A673 (cell line): ENCODE results near the gene MRPL1. TPM values are rescaled to one million over a fixed set of nuclear protein-coding genes. Genes with fewer than 3 reads are reported as not detected.

Experiments used
- BruUV-seq: library from RNA; stranded (reverse); fragments of 400-500 nt; replicated peaks from 2 replicates; lab custom pipeline; 2021; lab: Mats Ljungman, UMichigan
- CTCF ChIA-PET: fragments of 300-600 bp; sonication (Branson Sonifier 250); formaldehyde crosslinking; loops from one replicate; lab custom pipeline; 2022; ENCODE audit warnings: antibody characterized with exemption; lab: Charles Lee
- POLR2A ChIA-PET: fragments of 300-600 bp; sonication (Branson Sonifier 250); formaldehyde crosslinking; loops from one replicate; lab custom pipeline; 2022; ENCODE audit warnings: antibody characterized with exemption; ENCODE audit not compliant: low non-redundant PET; lab: Charles Lee
- DNase-seq: peaks from one replicate; pipeline ENCODE4 v3.0.0-alpha.2; 2015; ENCODE audit warnings: low spot score
- H3K27ac ChIP-seq: fragments of 200-600 bp; sonication (generic); 2 replicates; pipeline ENCODE4 v1.5.1; 2016; ENCODE audit warnings: mixed run types, low read depth, mild to moderate bottlenecking, mixed read lengths, antibody characterized with exemption, low read length; ENCODE audit not compliant: poor library complexity, severe bottlenecking
- H3K27me3 ChIP-seq: fragments of 200-600 bp; sonication (generic); replicated peaks from 2 replicates; pipeline ENCODE4 v1.6.1; 2017; ENCODE audit warnings: mixed run types, low read depth, mild to moderate bottlenecking, mixed read lengths, antibody characterized with exemption, low read length; ENCODE audit not compliant: insufficient read depth, poor library complexity
- H3K36me3 ChIP-seq: fragments of 200-600 bp; sonication (generic); 2 replicates; pipeline ENCODE4 v1.6.1; 2016; ENCODE audit warnings: mixed run types, mild to moderate bottlenecking, mixed read lengths, antibody characterized with exemption, low read length; ENCODE audit not compliant: insufficient read depth, poor library complexity, severe bottlenecking
- H3K4me1 ChIP-seq: fragments of 200-600 bp; sonication (generic); 2 replicates; pipeline ENCODE4 v1.6.1; 2017; ENCODE audit warnings: mixed run types, mild to moderate bottlenecking, mixed read lengths, antibody characterized with exemption, low read length; ENCODE audit not compliant: insufficient read depth, poor library complexity, severe bottlenecking
- H3K4me3 ChIP-seq: fragments of 200-600 bp; sonication (generic); 2 replicates; pipeline ENCODE4 v1.5.1; 2016; ENCODE audit warnings: low read depth, mixed run types, mild to moderate bottlenecking, mixed read lengths, low read length; ENCODE audit not compliant: poor library complexity, severe bottlenecking
- H3K9me3 ChIP-seq: fragments of 200-600 bp; sonication (generic); 2 replicates; pipeline ENCODE4 v1.6.1; 2016; ENCODE audit warnings: mixed run types, low read depth, mild to moderate bottlenecking, mixed read lengths, antibody characterized with exemption, low read length; ENCODE audit not compliant: poor library complexity, severe bottlenecking
- EZH2 ChIP-seq: fragments of 200-600 bp; sonication (generic); IDR thresholded peaks from 2 replicates; pipeline ENCODE4 v1.6.1; 2017; ENCODE audit warnings: borderline replicate concordance, low read depth, mild to moderate bottlenecking, mixed read lengths, antibody characterized with exemption, low read length; ENCODE audit not compliant: poor library complexity, severe bottlenecking
- intact Hi-C: fragments of 100-400 bp; cut with micrococcal nuclease; formaldehyde crosslinking; loops from one replicate; pipeline ENCODE4 v1.10.0; 2022; ENCODE audit not compliant: unreplicated experiment
- total RNA-seq: library from RNA; stranded (reverse); gene quantifications from 2 replicates; pipeline ENCODE4 v1.2.3, GENCODE V29; 2021
- TF ChIP-seq, protein P1 (sequence below): fragments of 300-800, 200-600 bp; sonication (generic); conservative IDR thresholded peaks from 2 replicates; pipeline ENCODE4 v1.5.1; 2017; ENCODE audit warnings: low read depth, mild to moderate bottlenecking, antibody characterized with exemption, low read length, moderate library complexity, mixed read lengths

MRPL1 gene
- total RNA-seq, 1 experiment from 2014 or later = 32.2 TPM

DNA sequence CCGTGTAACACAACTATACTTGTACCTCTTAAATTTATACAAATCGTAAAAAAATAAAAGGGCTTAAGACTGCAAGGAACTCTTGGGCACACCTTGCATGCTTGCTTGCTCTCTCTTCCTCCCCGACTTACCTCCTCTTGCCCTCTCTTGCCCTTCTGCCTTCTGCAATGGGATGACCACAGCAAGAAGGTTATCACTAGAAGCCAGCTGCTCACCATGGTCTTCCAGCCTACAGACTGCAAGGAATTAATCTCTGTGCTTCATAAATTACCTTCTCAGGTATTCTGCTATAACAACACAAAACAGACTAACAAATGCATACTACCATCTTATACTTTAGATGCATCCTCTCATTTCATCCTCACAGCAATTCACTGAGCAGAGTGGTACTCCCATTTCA, 92.1 kb downstream of the MRPL1 start:
- no TSS peak for BruUV-seq
- ChIA-PET POLR2A (no interaction called here), CTCF (no interaction called here)
- DNase-seq = no peak
- no peaks in the 10 kb centered on the region for H3K9me3 ChIP-seq
- no peaks in the 10 kb centered on the region for H3K27me3 ChIP-seq
- TF ChIP-seq EZH2 = no peak
- TF ChIP-seq, protein P1, sequence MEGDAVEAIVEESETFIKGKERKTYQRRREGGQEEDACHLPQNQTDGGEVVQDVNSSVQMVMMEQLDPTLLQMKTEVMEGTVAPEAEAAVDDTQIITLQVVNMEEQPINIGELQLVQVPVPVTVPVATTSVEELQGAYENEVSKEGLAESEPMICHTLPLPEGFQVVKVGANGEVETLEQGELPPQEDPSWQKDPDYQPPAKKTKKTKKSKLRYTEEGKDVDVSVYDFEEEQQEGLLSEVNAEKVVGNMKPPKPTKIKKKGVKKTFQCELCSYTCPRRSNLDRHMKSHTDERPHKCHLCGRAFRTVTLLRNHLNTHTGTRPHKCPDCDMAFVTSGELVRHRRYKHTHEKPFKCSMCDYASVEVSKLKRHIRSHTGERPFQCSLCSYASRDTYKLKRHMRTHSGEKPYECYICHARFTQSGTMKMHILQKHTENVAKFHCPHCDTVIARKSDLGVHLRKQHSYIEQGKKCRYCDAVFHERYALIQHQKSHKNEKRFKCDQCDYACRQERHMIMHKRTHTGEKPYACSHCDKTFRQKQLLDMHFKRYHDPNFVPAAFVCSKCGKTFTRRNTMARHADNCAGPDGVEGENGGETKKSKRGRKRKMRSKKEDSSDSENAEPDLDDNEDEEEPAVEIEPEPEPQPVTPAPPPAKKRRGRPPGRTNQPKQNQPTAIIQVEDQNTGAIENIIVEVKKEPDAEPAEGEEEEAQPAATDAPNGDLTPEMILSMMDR = no peak
- intact Hi-C loops = loop anchor here (5.0 kb wide), 2 partner anchors 563 to 908 kb away; no protein-coding TSS in a partner anchor
- H3K36me3 ChIP-seq = no peaks in the 10 kb centered on the region
- no peak overlapping the region for H3K4me3 ChIP-seq
- no peak overlapping the region for H3K27ac ChIP-seq
- H3K4me1 ChIP-seq = no peaks in the 10 kb centered on the region

DNA sequence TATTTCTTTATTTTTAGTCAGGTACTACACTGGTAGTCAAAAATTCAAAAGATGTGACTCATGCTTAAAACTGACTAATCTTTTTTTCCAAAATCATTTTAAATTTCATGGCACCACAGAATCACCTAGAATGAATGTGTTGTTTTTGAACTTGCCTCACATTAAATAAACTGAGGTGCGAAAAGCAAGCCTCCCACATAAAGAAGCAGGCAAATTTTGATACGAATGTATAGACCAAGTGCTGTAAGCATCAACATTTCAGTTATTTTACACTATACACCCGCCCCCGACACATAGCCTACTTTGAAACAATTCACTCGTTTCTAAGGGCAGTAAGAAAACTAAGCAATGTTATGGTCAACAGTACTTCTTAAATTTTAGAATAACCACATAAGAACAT, 94.3 kb downstream of the MRPL1 start:
- no peak for TF ChIP-seq EZH2
- TF ChIP-seq, protein P1 = no peak
- Histone ChIP-seq H3K4me1 (no peaks in the 10 kb centered on the region), H3K27ac (no peak overlapping the region), H3K9me3 (no peaks in the 10 kb centered on the region), H3K4me3 (no peak overlapping the region), H3K27me3 (no peaks in the 10 kb centered on the region), H3K36me3 (no peaks in the 10 kb centered on the region)
- no TSS peak for BruUV-seq
- CTCF ChIA-PET = no interaction called here
- POLR2A ChIA-PET = no interaction called here
- no peak for DNase-seq
- intact Hi-C loops = loop anchor here (5.0 kb wide), 2 partner anchors 560 to 905 kb away; no protein-coding TSS in a partner anchor

DNA sequence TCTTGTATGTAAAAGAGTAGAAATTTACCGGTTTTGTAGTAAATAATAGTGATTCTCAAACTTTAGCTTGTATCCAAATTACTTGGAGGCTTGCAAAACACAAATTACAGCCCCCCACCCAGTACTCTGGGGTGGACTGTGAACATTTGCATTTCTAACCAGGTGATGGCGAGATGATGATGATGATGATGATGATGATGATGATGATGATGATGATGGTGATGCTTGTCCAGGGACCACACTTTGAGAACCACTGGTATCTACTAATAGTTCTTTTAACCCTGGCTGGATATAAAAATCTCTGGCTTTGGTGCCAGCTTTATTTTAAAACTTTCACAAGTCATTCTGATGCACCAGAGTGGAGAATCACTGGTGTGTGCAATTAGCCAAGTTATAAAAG, 96.3 kb downstream of the MRPL1 start:
- H3K4me3 ChIP-seq = no peak overlapping the region
- no peaks in the 10 kb centered on the region for H3K4me1 ChIP-seq
- ChIA-PET POLR2A (interaction anchor here (0.8 kb wide), 1 partner anchor 617 kb away, joined by 4 read pairs; no protein-coding TSS in a partner anchor), CTCF (no interaction called here)
- DNase-seq = no peak
- TF ChIP-seq, protein P1 = no peak
- no peak for TF ChIP-seq EZH2
- H3K36me3 ChIP-seq = no peaks in the 10 kb centered on the region
- no peaks in the 10 kb centered on the region for H3K9me3 ChIP-seq
- H3K27ac ChIP-seq = no peak overlapping the region
- intact Hi-C loops = loop anchor here (5.0 kb wide), 2 partner anchors 558 to 903 kb away; no protein-coding TSS in a partner anchor
- BruUV-seq = no TSS peak
- no peaks in the 10 kb centered on the region for H3K27me3 ChIP-seq
